Activated T-helper 17 cell treated with anti-CD3 and anti-CD28 coated beads, Interleukin-2, amount 50 U/mL, for 72 hours (primary cell): ENCODE results near the gene TGOLN2. TPM values are rescaled to one million over a fixed set of nuclear protein-coding genes. Genes with fewer than 3 reads are reported as not detected.

Experiments used
- ATAC-seq: fragments of 150-1000 bp; cut with Tn5 transposase; replicated peaks from 2 replicates; pipeline ENCODE4 v1.10.0; 2021; ENCODE audit warnings: mild to moderate bottlenecking, moderate library complexity
- H3K27ac Mint-ChIP-seq: one replicate; pipeline ENCODE4 v1.8.0; 2022; ENCODE audit warnings: mixed read lengths
- H3K27me3 Mint-ChIP-seq: one replicate; pipeline ENCODE4 v1.8.0; 2022; ENCODE audit warnings: mixed read lengths
- H3K36me3 Mint-ChIP-seq: one replicate; pipeline ENCODE4 v1.8.0; 2022; ENCODE audit warnings: low read depth, mild to moderate bottlenecking, mixed read lengths
- H3K4me1 Mint-ChIP-seq: one replicate; pipeline ENCODE4 v1.8.0; 2022; ENCODE audit warnings: mixed read lengths
- H3K4me3 Mint-ChIP-seq: one replicate; pipeline ENCODE4 v1.8.0; 2022; ENCODE audit warnings: mild to moderate bottlenecking, mixed read lengths
- H3K9me3 Mint-ChIP-seq: one replicate; pipeline ENCODE4 v1.8.0; 2022; ENCODE audit warnings: mixed read lengths
- total RNA-seq, 2 donors: library from RNA; stranded (reverse); gene quantifications; one replicate each; pipeline ENCODE4 v1.2.3, GENCODE V29; 2022

The TGOLN2 gene
- total RNA-seq, 2 donors from 2014 or later: 109 to 139 TPM

DNA sequence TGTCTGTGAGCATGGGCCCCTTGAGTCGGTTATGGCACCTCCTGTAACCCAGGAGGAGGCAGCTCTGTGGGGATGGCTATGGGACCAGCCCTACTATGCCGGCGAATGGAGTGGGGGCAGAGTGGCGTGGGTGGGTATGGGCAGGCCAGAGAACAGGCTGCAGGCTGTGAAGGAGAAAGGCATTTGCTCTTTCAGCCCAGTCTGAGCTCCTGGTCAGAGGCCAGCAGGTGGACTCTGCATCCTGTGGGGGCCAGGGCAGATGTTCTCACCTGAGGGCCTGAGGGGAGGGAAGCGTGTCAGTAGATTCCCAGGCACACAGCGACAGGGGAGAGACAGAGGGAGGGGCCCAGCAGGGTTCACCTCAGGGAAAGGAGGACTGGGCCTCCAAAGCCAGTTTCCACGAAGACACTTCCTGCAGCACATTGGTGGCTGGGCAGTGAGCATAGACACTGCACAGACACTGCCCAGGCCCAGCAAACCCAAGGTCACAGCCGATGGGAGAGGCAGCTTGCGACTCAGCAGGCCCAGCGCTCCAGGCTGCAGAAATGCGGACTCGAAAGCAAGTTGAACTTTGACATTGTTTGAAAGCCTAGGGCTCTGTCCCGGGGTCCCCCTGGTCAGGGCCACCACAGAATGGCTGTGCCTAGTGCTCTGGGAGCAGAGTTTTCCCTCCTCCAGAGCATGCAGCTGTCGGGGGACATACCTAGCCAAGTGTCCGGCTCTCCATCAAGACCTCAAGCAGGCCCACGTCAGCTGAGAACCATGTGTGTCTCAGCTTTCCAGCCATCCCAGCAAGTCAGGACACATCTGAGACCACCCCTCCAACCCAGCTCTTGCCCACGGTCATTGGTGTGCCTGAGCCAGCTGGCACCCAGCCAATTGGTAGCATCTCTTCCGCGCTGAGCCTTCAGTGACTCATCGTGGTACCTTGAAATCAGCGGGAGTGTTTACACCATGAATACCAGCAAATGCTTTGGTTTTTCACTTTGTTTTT, 53.8 kb downstream of the TGOLN2 start:
- ATAC-seq: peak; percentile 57
- H3K27me3 Mint-ChIP-seq: peaks cover 13% of the 10 kb centered on the region

DNA sequence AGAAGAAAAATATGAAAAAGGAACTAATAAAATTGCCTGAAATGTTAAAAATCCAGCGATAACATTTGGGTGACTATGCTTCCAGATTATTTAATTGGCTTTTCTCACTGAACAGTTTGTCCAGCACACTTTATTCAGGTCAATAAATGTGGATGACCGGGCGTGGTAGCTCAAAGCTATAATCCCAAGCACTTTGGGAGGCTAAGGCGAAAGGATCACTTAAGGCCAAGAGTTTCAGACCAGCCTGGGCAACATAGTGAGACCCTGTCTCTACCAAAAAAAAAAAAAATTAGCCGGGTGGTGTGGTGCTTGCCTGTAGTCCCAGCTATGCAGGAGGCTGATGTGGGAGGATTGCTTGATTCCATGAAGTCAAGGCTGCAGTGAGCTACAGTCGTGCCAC, 55.4 kb downstream of the TGOLN2 start:
- no peaks in the 10 kb centered on the region for H3K36me3 Mint-ChIP-seq
- no peak overlapping the region for H3K27ac Mint-ChIP-seq
- no peaks in the 10 kb centered on the region for H3K4me1 Mint-ChIP-seq
- H3K4me3 Mint-ChIP-seq: no peak overlapping the region
- no peaks in the 10 kb centered on the region for H3K9me3 Mint-ChIP-seq
- no peak for ATAC-seq
- peaks cover 13% of the 10 kb centered on the region for H3K27me3 Mint-ChIP-seq

More for the DNA sequence above, 53.8 kb downstream of the TGOLN2 start:
- H3K4me1 Mint-ChIP-seq: no peaks in the 10 kb centered on the region
- H3K4me3 Mint-ChIP-seq: no peak overlapping the region
- H3K36me3 Mint-ChIP-seq: no peaks in the 10 kb centered on the region
- no peaks in the 10 kb centered on the region for H3K9me3 Mint-ChIP-seq
- no peak overlapping the region for H3K27ac Mint-ChIP-seq

DNA sequence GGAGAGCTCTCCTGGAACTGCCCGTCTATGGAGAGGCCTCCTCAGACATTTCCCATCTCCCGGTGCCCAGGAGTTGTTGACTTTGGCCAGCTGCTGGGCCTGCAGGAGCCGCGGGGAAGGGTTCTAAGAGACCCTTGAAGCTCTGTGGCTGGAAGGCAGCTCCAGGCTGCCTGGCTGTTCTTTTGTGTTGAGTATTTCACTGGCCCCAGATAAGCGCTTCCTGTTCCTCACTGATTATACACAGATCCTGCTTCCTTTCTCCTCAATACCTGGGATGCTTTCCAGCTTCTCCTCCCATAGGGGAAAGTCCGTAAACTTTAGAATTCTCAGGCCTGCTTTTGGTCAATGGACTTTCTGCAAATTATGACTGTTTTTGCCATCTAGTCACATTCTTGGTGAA, 57.8 kb downstream of the TGOLN2 start:
- peaks cover 10% of the 10 kb centered on the region for H3K27me3 Mint-ChIP-seq
- no peaks in the 10 kb centered on the region for H3K4me1 Mint-ChIP-seq
- H3K36me3 Mint-ChIP-seq: no peaks in the 10 kb centered on the region
- H3K4me3 Mint-ChIP-seq: no peak overlapping the region
- no peak overlapping the region for H3K27ac Mint-ChIP-seq
- H3K9me3 Mint-ChIP-seq: no peaks in the 10 kb centered on the region
- no peak for ATAC-seq

Other genes starting within 250 kb of the TGOLN2 start
- gene TCF7L1, start 194.6 kb downstream of the TGOLN2 start, total RNA-seq: not detected
- 10 to 100 TPM; 28.4 to 34.5 TPM for gene RETSAT, start 26.5 kb upstream of the TGOLN2 start, total RNA-seq
- 10 to 100 TPM; 13.4 to 17.5 TPM for gene ELMOD3, start 26.8 kb upstream of the TGOLN2 start, total RNA-seq
- gene CAPG, start 82.4 kb upstream of the TGOLN2 start, total RNA-seq: 10 to 100 TPM; 27.8 to 46.2 TPM
- 1 to 10 TPM in 1 of 2 donors, under 1 TPM in 1; 0.66 to 1.3 TPM for gene SH2D6, start 90.7 kb upstream of the TGOLN2 start, total RNA-seq
- gene MAT2A, start 211.2 kb upstream of the TGOLN2 start, total RNA-seq: 100 to 1,000 TPM; 214 to 308 TPM
- gene GGCX, start 233.5 kb upstream of the TGOLN2 start, total RNA-seq: 10 to 100 TPM; 21.3 to 21.7 TPM
- gene VAMP8, start 249.6 kb upstream of the TGOLN2 start, total RNA-seq: 100 to 1,000 TPM; 103 to 124 TPM